Right ventricle myocardium inferior (tissue), 1 donor: ENCODE results near the gene SLC19A2. TPM values are rescaled to one million over a fixed set of nuclear protein-coding genes. Genes with fewer than 3 reads are reported as not detected.
A peak's percentile ranks its signal among the peaks of the same experiment; 100 is the strongest.
"Not testable (repeated sequence)": the region's sequence is repeated elsewhere in the genome, so short reads cannot be mapped to it uniquely, and the experiment has no call there.

ENCODE experiments used
- ATAC-seq: fragments of 200-7000 bp; cut with Tn5 transposase; one replicate; pipeline ENCODE4 v1.9.1; 2020; ENCODE audit warnings: mild to moderate bottlenecking, moderate library complexity
- DNase-seq: peaks from one replicate; pipeline ENCODE4 v3.0.0; 2021; ENCODE audit errors: missing footprints
- intact Hi-C: fragments of 100-400 bp; cut with DNase I; formaldehyde crosslinking; loops from one replicate; pipeline ENCODE4 v1.11.0; 2022
- long read RNA-seq: library from polyadenylated mRNA; unstranded; transcript quantifications from one replicate; pipeline ENCODE4 v2.0.0, GENCODE V29; 2021
- total RNA-seq: library from RNA; stranded (reverse); fragmentation: NEBNext Ultra II Directional; extraction: Animal tissue kit (Norgen Biotek cat#: 25700); gene quantifications from one replicate; pipeline ENCODE4 v1.2.1, GENCODE V29; 2021
- donor health status: DM: no; HTN: yes; CAD: no; lungs with severe emphysema.

SLC19A2 gene, protein sequence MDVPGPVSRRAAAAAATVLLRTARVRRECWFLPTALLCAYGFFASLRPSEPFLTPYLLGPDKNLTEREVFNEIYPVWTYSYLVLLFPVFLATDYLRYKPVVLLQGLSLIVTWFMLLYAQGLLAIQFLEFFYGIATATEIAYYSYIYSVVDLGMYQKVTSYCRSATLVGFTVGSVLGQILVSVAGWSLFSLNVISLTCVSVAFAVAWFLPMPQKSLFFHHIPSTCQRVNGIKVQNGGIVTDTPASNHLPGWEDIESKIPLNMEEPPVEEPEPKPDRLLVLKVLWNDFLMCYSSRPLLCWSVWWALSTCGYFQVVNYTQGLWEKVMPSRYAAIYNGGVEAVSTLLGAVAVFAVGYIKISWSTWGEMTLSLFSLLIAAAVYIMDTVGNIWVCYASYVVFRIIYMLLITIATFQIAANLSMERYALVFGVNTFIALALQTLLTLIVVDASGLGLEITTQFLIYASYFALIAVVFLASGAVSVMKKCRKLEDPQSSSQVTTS
- 16.5 TPM for total RNA-seq
- long read RNA-seq, transcript SLC19A2-201 (6 exons, 3,671 nt) = major isoform, 8 of 9 reads
- long read RNA-seq, partial matches to known transcripts = 1 of 9 reads
- long read RNA-seq, other reads (novel, unspliced or antisense) = 0 of 9 reads

DNA sequence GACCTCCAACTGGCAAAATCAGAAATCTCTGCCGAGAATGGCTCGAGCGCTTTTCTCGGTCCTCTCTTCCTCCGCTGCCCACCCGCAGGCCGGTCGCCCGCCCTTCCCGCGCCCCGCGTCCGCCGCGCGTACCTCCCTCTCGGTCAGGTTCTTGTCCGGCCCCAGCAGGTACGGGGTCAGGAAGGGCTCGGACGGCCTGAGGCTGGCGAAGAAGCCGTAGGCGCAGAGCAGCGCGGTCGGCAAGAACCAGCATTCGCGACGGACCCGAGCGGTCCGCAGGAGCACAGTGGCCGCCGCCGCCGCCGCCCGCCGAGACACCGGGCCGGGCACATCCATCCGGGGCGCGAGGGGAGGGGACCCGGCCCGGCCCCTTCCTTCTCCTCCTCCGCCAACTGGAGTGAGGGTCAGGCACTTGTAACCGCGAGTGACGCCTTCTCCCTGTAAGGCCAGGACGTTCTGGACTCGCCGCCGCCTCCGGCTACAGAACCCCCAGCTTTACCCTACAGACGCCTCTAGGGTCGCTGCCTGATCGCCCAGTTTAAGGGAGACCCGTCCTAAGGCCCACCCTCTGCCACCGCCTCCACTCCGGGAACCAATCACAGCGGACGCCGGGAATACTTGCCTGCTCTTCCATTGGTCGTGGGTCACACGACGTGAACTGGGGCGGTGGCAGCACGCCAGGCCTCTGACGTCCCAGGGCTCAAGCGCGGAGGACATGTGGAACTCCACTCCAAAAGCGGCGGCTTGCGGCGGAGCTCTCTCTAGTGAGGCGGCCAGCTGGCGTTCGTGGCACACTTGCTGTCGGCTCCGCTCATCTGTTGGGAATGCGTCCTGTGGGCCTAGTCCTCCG is at the start of gene SLC19A2:
Gene SLC19A2, minus strand, starts transcription at position 514 of the 850 bp plus-strand sequence. Its CDS starts 178 bp downstream, at position 336.
- ATAC-seq (peak; percentile 98), DNase-seq (peak; percentile 100)
- intact Hi-C loops = loop anchor here (5.0 to 10.0 kb wide), 2 partner anchors 381 to 407 kb away; partner anchors contain the start of genes ATP1B1 and SCYL3

DNA sequence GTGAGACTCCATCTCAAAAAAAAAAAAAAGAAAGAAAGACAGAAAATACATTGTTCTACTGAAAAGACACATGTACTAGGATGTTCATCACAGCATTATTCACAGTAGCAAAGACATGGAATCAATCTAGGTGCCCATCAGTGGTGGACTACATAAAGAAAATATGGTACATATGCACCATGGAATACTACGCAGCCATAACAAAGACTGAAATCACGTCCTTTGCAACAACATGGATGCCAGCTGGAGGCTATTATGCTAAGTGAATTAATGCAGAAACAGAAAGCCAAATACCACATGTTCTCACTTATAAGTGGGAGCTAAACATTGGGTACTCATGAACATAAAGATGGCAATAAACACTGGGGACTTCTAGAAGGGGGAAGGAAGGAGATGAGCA is 48.9 kb upstream of the SLC19A2 start:
- intact Hi-C loops = no loop called here
- DNase-seq = no peak
- ATAC-seq = no peak

DNA sequence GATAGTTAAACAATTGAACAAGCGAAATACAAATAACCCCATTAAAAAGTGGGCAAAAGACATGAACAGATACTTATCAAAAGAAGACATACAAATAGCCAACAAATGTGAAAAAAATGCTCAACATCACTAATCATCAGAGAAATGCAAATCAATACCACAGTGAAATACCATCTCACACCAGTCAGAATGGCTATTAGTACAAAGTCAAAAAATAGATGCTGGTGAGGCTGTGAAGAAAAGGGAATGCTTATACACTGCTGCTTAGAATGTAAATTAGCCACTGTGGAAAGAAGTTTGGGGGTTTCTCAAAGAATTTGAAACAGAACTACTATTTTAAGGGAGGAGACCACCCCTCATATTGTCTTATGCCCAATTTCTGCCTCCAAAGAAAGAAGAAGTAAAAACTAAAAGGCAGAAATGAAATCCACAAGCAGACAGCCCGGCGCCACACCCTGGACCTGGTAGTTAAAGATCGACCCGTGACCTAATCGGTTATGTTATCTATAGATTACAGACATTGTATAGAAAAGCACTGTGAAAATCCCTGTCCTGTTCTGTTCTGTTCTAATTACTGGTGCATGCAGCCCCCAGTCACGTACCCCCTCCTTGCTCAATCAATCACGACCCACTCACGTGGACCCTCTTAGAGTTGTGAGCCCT is 47.9 kb upstream of the SLC19A2 start:
- DNase-seq, ATAC-seq, intact Hi-C loops: not testable (repeated sequence)

DNA sequence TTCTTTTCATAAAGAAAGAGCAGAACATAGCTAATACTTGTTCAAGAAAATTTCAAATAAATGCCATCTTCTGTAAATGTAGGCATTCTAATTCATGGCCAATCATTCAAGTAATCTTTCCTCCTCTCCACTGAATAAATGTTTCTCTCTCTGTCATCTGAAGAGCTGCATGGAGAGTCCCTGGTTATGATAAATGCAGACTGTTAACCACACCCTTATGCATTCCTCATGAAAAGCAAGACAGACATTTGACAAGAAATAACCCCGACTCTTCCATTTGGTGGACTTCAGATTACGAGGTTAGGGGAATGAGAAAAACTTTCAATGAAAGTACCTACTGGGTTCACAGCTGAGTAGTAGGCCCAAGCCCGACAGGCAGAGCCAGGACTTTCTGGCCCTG is 44.7 kb upstream of the SLC19A2 start:
- intact Hi-C loops = no loop called here
- no peak for ATAC-seq

DNA sequence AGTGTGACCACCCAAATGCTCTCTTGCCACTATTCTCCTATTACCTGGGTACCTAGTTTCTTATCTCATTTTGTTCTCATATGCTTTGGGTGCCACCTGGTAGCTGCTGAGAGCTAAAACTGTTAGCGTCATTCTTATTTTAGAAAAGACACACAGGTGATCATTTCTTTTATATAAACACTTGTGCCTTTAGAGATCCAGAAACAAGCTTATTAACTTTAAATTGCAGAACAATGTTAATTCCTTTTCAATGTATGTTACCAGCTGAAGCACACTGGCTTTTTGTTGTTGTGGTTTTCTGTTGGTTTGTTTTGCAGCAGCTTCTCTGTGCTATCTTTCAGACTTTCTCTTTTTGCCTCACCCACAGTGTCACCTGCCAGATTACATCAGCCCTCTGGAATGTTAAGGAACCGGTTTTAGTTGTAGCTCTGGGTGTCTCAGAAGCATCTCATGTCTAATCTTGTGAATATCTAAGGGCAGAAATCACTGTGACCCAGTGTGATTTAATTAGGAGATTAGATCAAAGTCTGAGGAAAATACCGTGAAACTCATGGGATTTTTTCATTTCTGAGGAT is 43.4 kb upstream of the SLC19A2 start:
- no peak for DNase-seq
- intact Hi-C loops = no loop called here
- ATAC-seq = no peak

More for the DNA sequence above, 44.7 kb upstream of the SLC19A2 start:
- DNase-seq = no peak

DNA sequence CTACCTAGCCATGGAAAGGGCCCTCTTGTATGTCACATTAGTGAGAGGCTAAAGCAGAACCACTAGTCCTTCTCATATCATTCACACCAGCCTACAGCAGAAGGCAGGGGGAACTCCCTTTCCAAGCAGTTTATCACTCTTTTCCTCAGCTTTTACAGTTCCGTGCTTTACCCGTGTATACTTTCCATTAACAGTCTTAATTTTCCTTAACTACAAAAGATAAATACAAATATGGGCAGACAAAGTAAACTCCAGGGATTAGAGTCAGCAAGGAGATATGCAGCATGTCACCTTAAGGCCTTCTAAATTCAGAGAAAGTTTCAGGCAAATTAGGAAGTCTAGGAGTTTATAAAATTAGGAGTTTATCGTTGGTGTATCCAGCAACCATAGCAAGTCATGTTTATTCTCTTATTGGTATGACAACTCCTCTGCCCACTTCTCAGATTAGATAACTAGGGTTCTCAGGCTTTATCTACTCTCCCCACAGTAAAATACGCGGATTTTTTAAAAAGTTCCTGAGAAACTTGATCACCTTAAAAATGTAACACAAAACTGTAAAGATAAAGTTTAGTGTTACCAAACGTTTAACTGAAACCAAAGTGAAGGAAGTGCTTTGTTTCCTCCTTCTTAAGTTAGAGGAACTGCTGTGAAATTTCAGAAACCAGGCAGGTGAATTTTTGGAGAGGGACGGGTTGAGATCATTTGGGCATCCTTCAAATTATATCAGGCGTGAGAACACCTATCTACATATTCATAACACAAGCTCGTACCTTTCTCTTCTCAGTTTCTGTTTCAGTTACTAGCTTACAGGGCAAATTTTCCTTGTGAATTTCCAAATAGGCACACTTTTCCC is 42.7 kb upstream of the SLC19A2 start:
- DNase-seq (no peak), ATAC-seq (no peak)
- intact Hi-C loops = no loop called here

DNA sequence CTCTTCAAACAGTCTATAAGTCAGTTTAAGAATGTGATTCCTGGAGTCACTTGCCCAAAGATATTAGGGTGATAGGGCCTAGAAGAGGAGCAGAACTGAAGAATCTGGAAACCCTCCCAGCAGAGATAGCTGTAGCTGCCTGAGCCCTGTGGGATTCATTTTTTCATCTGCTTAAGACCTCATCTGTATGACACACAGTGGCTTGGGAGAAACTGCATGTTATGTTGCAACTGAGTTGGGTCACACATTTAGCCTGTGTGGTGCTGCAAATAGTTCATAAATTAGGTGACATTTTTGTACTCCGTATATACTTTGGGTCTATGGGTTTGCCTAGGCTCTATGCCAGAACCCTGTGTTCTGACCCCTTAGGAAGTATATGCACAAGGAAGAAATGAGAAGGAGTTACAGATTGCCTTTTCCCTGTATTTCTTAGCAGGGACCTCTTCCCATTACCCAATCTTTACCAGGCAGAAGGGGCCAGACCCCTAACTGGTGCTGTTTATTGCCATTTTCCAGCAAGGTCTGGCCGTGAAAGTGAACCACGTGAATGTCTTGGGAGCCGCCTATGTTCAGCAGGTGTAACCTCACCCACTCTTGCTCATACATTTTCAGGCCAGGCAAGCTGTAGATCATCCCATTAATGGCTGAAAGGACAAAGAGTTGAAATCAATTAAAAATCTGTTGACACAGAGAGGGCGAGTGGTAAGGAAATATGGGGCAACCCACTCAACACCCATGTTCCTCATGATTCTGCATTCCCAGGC is 41.9 kb upstream of the SLC19A2 start:
- intact Hi-C loops = no loop called here
- no peak for DNase-seq
- peak; percentile 72 for ATAC-seq

DNA sequence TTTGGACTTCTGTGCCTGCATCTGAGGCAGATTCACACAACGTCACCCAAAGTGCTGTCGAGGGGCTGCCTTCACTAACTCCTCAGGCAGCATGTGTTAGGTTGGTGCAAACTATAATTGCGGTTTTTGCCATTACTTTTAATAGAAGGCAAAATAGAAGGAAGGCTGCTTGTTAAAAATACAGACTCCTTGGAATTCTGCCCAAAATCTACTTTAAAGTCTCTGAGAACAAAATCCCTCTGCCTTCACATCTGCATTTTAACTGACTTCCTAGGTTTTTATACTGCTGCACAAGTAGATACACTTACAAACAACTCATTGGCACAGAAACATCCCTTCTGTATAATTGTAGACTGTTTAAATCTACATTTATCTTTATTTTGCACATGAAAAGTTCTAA is 41.3 kb upstream of the SLC19A2 start:
- DNase-seq = no peak
- no peak for ATAC-seq
- intact Hi-C loops = no loop called here

DNA sequence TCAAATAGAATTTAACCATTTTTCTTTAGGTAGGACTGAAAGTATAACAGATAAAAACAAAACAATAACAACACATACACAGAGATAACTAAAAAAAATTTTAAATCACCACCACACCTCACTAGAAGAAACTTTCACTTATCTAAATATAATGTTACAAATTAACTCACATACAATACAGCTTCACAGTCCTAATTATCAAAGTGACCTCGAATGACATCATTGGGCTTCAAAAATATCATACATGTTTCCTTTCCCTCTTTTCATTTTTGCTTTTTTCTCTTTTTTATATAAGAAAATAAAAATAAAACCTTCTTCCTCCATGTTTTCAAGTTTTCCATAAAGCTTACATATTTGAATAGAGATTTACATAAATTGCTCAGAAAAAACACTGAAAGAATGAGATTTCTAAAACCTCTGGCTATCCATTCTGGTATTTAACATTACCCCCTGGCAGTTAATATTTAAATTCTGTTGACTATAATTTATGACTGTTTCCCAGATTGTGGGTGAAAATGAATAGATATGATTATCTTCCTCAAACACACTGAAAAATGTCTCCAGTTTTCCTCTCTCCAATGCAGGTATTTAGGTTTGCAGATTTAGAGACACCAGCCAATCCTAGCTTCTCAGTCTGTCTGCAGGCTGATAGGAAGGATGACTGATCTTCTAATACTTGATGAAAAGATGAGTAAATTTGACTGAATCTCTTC is 40.5 kb upstream of the SLC19A2 start:
- DNase-seq (no peak), ATAC-seq (no peak)
- intact Hi-C loops = no loop called here

DNA sequence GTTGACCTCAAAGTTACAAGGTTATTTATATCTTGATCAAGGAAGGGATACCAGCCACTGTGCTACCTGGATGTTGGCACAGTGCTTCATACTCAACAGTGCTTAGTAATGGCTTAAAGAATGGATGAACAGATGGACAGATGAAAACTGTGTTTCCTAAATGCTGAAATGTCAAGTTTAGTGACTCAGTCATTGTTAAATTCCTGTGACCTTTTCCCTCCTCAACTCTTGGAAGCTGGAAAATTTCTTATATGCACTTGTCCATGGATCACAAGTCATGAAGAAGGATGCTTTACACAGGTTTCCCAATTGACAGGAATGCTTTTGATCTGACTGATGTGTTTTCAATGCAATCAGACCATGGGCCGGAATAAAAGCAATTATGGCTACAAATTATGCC is 39.6 kb upstream of the SLC19A2 start:
- DNase-seq = no peak
- no peak for ATAC-seq
- intact Hi-C loops = no loop called here

DNA sequence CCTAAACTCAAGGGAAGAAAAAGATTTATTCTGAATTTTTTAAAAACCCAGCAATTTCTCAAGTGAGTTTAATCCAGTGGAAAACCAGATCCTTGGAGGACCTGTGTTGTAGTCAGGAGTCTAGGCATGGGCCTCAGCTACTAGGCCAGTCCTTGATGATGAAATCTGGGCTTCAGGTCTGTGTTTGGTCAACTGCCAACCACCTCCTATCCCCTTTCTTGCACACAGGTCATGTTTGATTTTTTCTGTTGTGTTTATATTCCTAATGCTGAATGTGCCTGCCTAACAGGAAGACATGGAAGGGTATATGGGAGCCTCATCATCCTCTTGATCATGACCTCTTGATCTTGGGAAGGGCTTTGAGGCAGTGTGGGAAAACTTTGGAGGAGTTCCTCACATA is 38.2 kb upstream of the SLC19A2 start:
- ATAC-seq (no peak), DNase-seq (no peak)
- intact Hi-C loops = no loop called here

DNA sequence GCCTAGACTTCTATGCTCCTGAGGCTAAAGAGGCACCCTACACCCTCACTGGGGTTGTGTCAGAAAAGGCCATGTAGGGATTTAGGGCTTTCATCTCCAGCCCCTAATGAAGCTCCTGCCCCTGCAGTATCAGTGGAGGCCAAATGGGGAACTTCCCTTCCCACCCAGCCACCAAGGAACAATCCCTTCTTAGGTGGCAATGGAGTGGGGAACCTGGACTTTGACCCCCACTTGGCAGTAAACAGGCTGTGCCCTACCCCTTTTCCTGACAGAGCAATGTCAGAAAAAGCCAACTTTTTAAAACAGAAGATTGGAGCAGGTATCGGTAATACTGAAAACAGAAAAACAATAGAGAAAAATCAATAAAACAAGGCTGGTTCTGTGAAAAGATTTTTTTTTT is 35.5 kb upstream of the SLC19A2 start:
- DNase-seq = no peak
- ATAC-seq = no peak
- intact Hi-C loops = no loop called here

DNA sequence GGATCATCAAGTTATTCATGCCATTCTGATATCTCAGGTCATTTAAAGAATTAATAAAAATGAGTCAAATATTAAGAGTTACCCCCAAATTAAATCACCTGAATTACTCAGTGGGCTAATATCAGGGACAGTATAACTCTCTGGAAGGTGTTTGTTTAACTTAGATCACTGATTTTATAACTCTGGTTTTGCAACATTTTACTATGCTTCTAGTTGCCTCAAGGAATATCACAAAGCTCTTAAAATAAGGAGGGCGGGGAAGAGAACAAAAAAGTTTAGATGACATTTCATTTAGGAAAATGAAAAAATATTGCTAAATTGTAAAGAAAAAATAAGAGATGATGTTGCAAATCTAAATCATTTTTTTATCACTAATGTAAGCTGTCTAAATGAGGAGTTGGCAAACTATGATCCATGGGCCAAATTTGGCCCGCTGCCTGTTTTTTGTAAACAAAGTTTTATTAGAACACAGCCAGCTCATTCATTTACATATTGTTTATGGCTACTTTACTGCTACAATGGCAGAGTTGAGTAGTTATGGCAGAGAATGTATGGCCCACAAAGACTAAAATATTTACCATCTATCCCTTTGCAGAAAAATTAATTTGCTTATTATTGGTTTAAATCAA is 31.9 kb upstream of the SLC19A2 start:
- intact Hi-C loops = no loop called here
- no peak for DNase-seq
- no peak for ATAC-seq

DNA sequence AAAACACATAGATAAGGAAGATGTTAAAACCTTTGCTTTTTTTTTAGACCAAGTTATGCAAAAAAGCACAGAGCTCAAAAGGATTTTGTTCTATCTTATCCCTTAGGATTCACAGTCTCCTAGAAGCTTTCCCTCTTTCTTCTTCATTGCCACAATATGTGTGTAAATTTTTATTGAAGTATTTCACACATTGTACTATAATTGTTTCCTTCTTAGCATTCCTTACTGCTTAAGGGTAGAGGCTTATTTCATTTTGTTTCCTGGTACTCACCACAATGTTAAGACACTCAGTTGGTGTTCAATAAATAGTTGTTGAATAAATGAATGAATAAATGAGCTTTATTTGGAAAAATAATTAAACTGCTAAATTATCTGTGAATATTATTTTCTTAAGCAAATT is 29.9 kb upstream of the SLC19A2 start:
- ATAC-seq (no peak), DNase-seq (no peak)
- intact Hi-C loops = no loop called here

DNA sequence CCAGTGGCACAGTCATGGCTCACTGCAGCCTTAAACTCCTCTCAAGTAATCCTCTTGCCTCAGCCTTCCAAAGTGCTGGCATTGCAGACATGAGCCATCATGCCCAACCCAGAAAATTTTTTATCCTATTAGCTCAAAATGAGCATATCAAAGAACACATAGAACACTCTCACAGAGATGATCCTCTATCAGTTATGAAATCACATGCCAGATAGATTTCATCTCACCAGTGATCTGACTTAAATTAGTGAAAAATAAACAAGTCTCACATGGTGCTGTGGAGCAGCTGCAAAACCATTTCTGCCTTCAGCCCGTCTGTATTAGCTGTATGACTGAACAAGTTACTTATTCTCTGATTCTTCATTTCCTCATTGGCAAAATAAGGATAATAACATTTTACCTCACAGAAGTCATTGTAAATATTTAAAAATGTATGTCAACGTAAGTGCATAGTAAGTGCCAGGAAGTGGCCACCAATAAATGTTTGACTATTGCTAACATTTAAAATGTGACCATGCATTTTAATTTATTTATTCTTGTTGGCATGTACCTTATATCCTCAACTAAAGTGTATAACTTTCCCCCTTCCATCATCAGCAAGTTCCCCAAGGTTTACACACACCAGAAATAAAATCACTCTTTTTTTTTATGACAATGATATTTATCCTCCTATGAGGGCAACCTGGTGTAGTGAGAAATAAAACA is 29.0 kb upstream of the SLC19A2 start:
- intact Hi-C loops = loop anchor here (5.0 kb wide), 1 partner anchor 47 kb away; no protein-coding TSS in a partner anchor

More for the DNA sequence above, 29.0 kb upstream of the SLC19A2 start:
- DNase-seq (no peak), ATAC-seq (no peak)
